ENCODE measurements around the gene THSD4.
"Not testable (repeated sequence)": the region's sequence is repeated elsewhere in the genome, so short reads cannot be mapped to it uniquely, and the experiment has no call there.

THSD4 gene

GRCh38 chr15:71194286-71194685 lies 79.0 kb downstream of the THSD4 start:
- DNase-seq = no peak

GRCh38 chr15:71195242-71195641 lies 80.0 kb downstream of the THSD4 start:
- no peak for DNase-seq

- DNase-seq = no peak
These were observed 82.3 kb downstream of the THSD4 start for GRCh38 chr15:71197620-71198019.

- DNase-seq = no peak
These were observed 83.6 kb downstream of the THSD4 start for GRCh38 chr15:71198846-71199245.

GRCh38 chr15:71199384-71200351 lies 84.4 kb downstream of the THSD4 start:
- no peak for DNase-seq

- DNase-seq = peak; percentile 76
These were observed 86.2 kb downstream of the THSD4 start for GRCh38 chr15:71201477-71201876.

- peak; percentile 83 for DNase-seq
These were observed 87.4 kb downstream of the THSD4 start for GRCh38 chr15:71202712-71203111.

- DNase-seq = peak; percentile 21
These were observed 88.6 kb downstream of the THSD4 start for GRCh38 chr15:71203586-71204474.

GRCh38 chr15:71207141-71207540 lies 91.9 kb downstream of the THSD4 start:
- DNase-seq = no peak

GRCh38 chr15:71212146-71212545 lies 96.9 kb downstream of the THSD4 start:
- no peak for DNase-seq

- DNase-seq = not testable (repeated sequence)
These were observed 98.7 kb downstream of the THSD4 start for GRCh38 chr15:71213943-71214342.

GRCh38 chr15:71215126-71215894 lies 100.0 kb downstream of the THSD4 start:
- no peak for DNase-seq

- DNase-seq = no peak
These were observed 103.1 kb downstream of the THSD4 start for GRCh38 chr15:71218272-71218805.

- no peak for DNase-seq
These were observed 103.8 kb downstream of the THSD4 start for GRCh38 chr15:71219101-71219500.

- no peak for DNase-seq
These were observed 104.4 kb downstream of the THSD4 start for GRCh38 chr15:71219645-71220044.

GRCh38 chr15:71220828-71221227 lies 105.6 kb downstream of the THSD4 start:
- no peak for DNase-seq

GRCh38 chr15:71221417-71221816 lies 106.1 kb downstream of the THSD4 start:
- no peak for DNase-seq

GRCh38 chr15:71223516-71223915 lies 108.2 kb downstream of the THSD4 start:
- no peak for DNase-seq

- no peak for DNase-seq
These were observed 108.8 kb downstream of the THSD4 start for GRCh38 chr15:71224024-71224423.

- DNase-seq = no peak
These were observed 110.6 kb downstream of the THSD4 start for GRCh38 chr15:71225851-71226250.

- no peak for DNase-seq
These were observed 111.5 kb downstream of the THSD4 start for GRCh38 chr15:71226536-71227455.
